Osteoblast (primary cell): ENCODE results near the gene ARHGEF7. TPM values are rescaled to one million over a fixed set of nuclear protein-coding genes. Genes with fewer than 3 reads are reported as not detected.

Experiments
- DNase-seq: peaks from one replicate; pipeline ENCODE4 v3.0.0; 2011; ENCODE audit warnings: low spot score, mixed read lengths; ENCODE audit not compliant: insufficient read length; ENCODE audit errors: missing footprints
- H2AFZ ChIP-seq: 2 replicates; pipeline ENCODE4 v1.6.0; 2011; ENCODE audit warnings: mild to moderate bottlenecking, low read length
- H3K27ac ChIP-seq: 2 replicates; pipeline ENCODE4 v1.5.1; 2011; ENCODE audit warnings: mild to moderate bottlenecking, low read depth, low read length, moderate library complexity
- H3K27me3 ChIP-seq: 2 replicates; pipeline ENCODE4 v1.6.0; 2012; ENCODE audit warnings: mild to moderate bottlenecking, control low read depth, inconsistent platforms, low read length, moderate library complexity; ENCODE audit not compliant: insufficient read depth
- H3K36me3 ChIP-seq: 2 replicates; pipeline ENCODE4 v1.5.1; 2011; ENCODE audit warnings: mild to moderate bottlenecking, low read length, control low read depth, moderate library complexity; ENCODE audit not compliant: insufficient read depth
- H3K4me1 ChIP-seq: 2 replicates; pipeline ENCODE4 v1.5.1; 2011; ENCODE audit warnings: mild to moderate bottlenecking, low read length, control low read depth, moderate library complexity; ENCODE audit not compliant: insufficient read depth
- H3K4me2 ChIP-seq: 2 replicates; pipeline ENCODE4 v1.6.0; 2011; ENCODE audit warnings: mild to moderate bottlenecking, low read length; ENCODE audit not compliant: insufficient read depth
- H3K4me3 ChIP-seq: fragments of 200-600 bp; sonication (generic); 3 replicates; pipeline ENCODE4 v1.5.1; 2012; ENCODE audit warnings: mild to moderate bottlenecking, low read length, inconsistent platforms; ENCODE audit not compliant: insufficient read depth
- H3K79me2 ChIP-seq: 2 replicates; pipeline ENCODE4 v1.6.0; 2012; ENCODE audit warnings: mild to moderate bottlenecking, low read length, control low read depth, inconsistent platforms; ENCODE audit not compliant: insufficient read depth
- H3K9me3 ChIP-seq: 2 replicates; pipeline ENCODE4 v1.5.1; 2011; ENCODE audit warnings: low read depth, low read length, control low read depth
- H4K20me1 ChIP-seq: 2 replicates; pipeline ENCODE4 v1.6.0; 2012; ENCODE audit warnings: mild to moderate bottlenecking, low read length, control low read depth; ENCODE audit not compliant: insufficient read depth
- CTCF ChIP-seq: IDR thresholded peaks from 2 replicates; pipeline ENCODE4 v1.5.1; 2011; ENCODE audit warnings: mild to moderate bottlenecking, low read depth, low read length, moderate library complexity; ENCODE audit errors: extremely low read depth
- total RNA-seq: library from RNA; depleted of rRNA; stranded (reverse); fragments of >200 nt; gene quantifications from 2 replicates; pipeline ENCODE4 v1.2.3, GENCODE V29; 2012

ARHGEF7 gene
- total RNA-seq, 1 donor, result 27.5 TPM

DNA sequence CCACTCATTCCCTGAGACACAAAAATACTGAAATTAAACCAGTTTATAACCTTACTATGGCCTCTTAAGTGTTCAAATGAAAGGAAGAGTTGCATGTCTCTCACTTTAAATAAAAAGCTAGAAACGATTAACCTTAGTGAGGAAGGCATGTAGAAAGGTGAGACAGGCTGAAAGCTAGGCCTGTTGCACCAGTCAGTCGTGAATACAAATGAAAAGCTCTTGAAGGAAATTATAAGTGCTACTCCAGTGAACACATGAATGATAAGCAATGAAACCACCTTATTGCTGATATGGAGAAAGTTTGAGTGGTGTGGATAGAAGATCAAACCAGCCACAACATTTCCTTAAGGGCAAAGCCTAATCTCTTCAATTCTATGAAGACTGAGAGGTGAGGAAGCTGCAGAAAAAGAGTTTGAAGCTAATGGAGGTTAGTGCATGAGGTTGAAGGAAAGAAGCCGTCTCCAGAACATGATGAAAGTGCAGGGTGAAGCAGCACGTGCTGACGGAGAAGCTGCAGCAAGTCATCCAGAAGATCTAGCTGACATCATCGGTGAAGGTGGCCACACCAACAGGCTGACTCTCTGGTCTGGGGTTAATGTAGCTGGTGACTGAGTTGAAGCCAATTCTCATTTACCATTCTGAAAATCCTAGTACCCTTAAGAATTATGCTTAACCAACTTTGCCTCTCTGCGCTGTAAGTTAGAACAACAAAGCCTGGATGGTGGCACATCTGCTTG lies 110.9 kb downstream of the ARHGEF7 start:
- no peak for DNase-seq
- Histone ChIP-seq H3K36me3 (peaks cover 4% of the 10 kb centered on the region), H3K27me3 (no peaks in the 10 kb centered on the region), H3K79me2 (peaks cover 66% of the 10 kb centered on the region), H2AFZ (no peak overlapping the region), H3K4me1 (no peaks in the 10 kb centered on the region), H3K4me2 (no peak overlapping the region), H4K20me1 (peaks cover 32% of the 10 kb centered on the region), H3K4me3 (no peak overlapping the region), H3K27ac (no peak overlapping the region), H3K9me3 (no peaks in the 10 kb centered on the region)
- no peak for TF ChIP-seq CTCF

DNA sequence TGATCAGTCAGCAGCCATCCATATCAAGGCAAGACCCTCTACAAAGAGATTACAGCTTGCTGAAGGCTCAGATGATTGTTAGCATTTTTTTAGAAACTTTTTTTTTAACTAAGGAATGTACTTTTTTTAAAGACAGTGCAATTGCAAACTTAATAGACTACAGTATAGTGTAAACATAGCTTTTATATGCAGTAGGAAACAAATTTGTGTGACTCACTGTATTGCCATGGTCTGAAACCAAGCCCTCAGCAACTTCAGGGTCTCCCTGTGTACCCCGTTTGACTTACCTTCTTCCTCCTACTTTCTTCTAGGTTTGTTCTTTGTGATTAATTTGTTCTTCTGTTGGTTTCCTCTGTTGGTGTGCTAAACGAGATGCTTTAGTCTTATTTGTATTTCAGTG lies 112.3 kb downstream of the ARHGEF7 start:
- Histone ChIP-seq H3K9me3 (no peaks in the 10 kb centered on the region), H3K4me1 (no peaks in the 10 kb centered on the region), H3K36me3 (peaks cover 4% of the 10 kb centered on the region), H3K4me2 (no peak overlapping the region), H3K27me3 (no peaks in the 10 kb centered on the region), H3K4me3 (no peak overlapping the region), H4K20me1 (peaks cover 41% of the 10 kb centered on the region), H3K79me2 (peaks cover 76% of the 10 kb centered on the region), H3K27ac (no peak overlapping the region), H2AFZ (no peak overlapping the region)
- DNase-seq, result no peak
- TF ChIP-seq CTCF, result no peak

GRCh38 chr13:111228262-111229144 lies 113.4 kb downstream of the ARHGEF7 start:
- DNase-seq, result no peak
- no peak overlapping the region for H2AFZ ChIP-seq
- H3K9me3 ChIP-seq, result no peaks in the 10 kb centered on the region
- no peak overlapping the region for H3K27ac ChIP-seq
- H3K4me1 ChIP-seq, result peaks cover 3% of the 10 kb centered on the region
- H3K79me2 ChIP-seq, result peaks cover 76% of the 10 kb centered on the region
- no peak for TF ChIP-seq CTCF
- H3K4me2 ChIP-seq, result no peak overlapping the region
- H3K36me3 ChIP-seq, result peaks cover 4% of the 10 kb centered on the region
- no peak overlapping the region for H3K4me3 ChIP-seq
- peaks cover 48% of the 10 kb centered on the region for H4K20me1 ChIP-seq
- no peaks in the 10 kb centered on the region for H3K27me3 ChIP-seq

- Histone ChIP-seq H3K27me3 (no peaks in the 10 kb centered on the region), H3K36me3 (peaks cover 14% of the 10 kb centered on the region), H3K4me1 (peaks cover 3% of the 10 kb centered on the region), H3K4me2 (no peak overlapping the region), H4K20me1 (peaks cover 52% of the 10 kb centered on the region), H3K9me3 (no peaks in the 10 kb centered on the region), H3K27ac (no peak overlapping the region), H3K4me3 (no peak overlapping the region), H2AFZ (no peak overlapping the region), H3K79me2 (peaks cover 68% of the 10 kb centered on the region)
- no peak for DNase-seq
- TF ChIP-seq CTCF, result no peak
Observed at GRCh38 chr13:111230385-111230930, 115.3 kb downstream of the ARHGEF7 start.
